Endothelial cell of umbilical vein (primary cell): ENCODE data around the gene SYNPO2. TPM values are rescaled to one million over a fixed set of nuclear protein-coding genes. Genes with fewer than 3 reads are reported as not detected.

Source experiments
- BruUV-seq: library from RNA; stranded (reverse); fragments of 400-500 nt; replicated peaks from 2 replicates; lab custom pipeline; 2021; lab: Mats Ljungman, UMichigan
- CTCF ChIA-PET: fragments of 300-600, 350-600 bp; sonication (Branson Sonifier 250); formaldehyde crosslinking; loops from one replicate; lab custom pipeline; 2021; ENCODE audit warnings: antibody characterized with exemption, inconsistent platforms; lab: Charles Lee
- POLR2A ChIA-PET: fragments of 300-600, 350-600 bp; sonication (Branson Sonifier 250); formaldehyde crosslinking; loops from one replicate; lab custom pipeline; 2021; ENCODE audit warnings: antibody characterized with exemption, inconsistent platforms; lab: Charles Lee
- DNase-seq: peaks from one replicate; pipeline ENCODE4 v3.0.0-alpha.2; 2011; ENCODE audit warnings: low read depth, low spot score
- FAIRE-seq: peaks from 2 replicates; lab custom pipeline; 2011; peaks lifted over from hg19 to GRCh38; lab: Jason Lieb, UNC
- H2AFZ ChIP-seq: 2 replicates; pipeline ENCODE4 v1.6.0; 2012; ENCODE audit warnings: low read depth, low read length, control low read depth, inconsistent platforms
- H3K27ac ChIP-seq: 2 replicates; pipeline ENCODE4 v1.5.1; 2011; ENCODE audit warnings: low read depth, mild to moderate bottlenecking, control low read depth, low read length, moderate library complexity; ENCODE audit not compliant: insufficient read depth
- H3K27me3 ChIP-seq, 2 experiments: 2 replicates each; pipeline versions ENCODE4 v1.6.0 to v1.6.1; 2011; ENCODE audit warnings: low read length in 2 of 2, mixed read lengths in 1 of 2; ENCODE audit not compliant: control insufficient read depth in 2 of 2, insufficient read depth in 2 of 2
- H3K36me3 ChIP-seq, 2 experiments: 2 replicates in 1 of 2; 3 replicates in 1 of 2; pipeline ENCODE4 v1.5.1; 2011; ENCODE audit warnings: low read length in 2 of 2, mild to moderate bottlenecking in 1 of 2, moderate library complexity in 1 of 2; ENCODE audit not compliant: control insufficient read depth in 2 of 2, insufficient read depth in 2 of 2; ENCODE audit errors: extremely low read depth in 1 of 2
- H3K4me1 ChIP-seq: 3 replicates; pipeline ENCODE4 v1.5.1; 2011; ENCODE audit warnings: mild to moderate bottlenecking, low read length; ENCODE audit not compliant: control insufficient read depth, insufficient read depth; ENCODE audit errors: extremely low read depth
- H3K4me2 ChIP-seq: 2 replicates; pipeline ENCODE4 v1.6.1; 2011; ENCODE audit warnings: low read length, control low read depth, mixed read lengths; ENCODE audit not compliant: insufficient read depth
- H3K4me3 ChIP-seq, 3 experiments: fragments of 200-600 bp in 1 of 3; sonication (generic), shearing (Covaris generic) in 1 of 3; replicated peaks in 1 of 3; 2 replicates each; pipeline ENCODE4 v1.5.1; 2011 to 2016; ENCODE audit warnings: control low read depth in 3 of 3, low read length in 3 of 3, mild to moderate bottlenecking in 2 of 3, inconsistent platforms in 1 of 3, low read depth in 1 of 3, moderate library complexity in 1 of 3; ENCODE audit not compliant: insufficient read depth in 1 of 3
- H3K79me2 ChIP-seq: 2 replicates; pipeline ENCODE4 v1.6.0; 2012; ENCODE audit warnings: low read length, inconsistent platforms; ENCODE audit not compliant: control insufficient read depth, insufficient read depth
- H3K9ac ChIP-seq: replicated peaks from 2 replicates; pipeline ENCODE3; 2011; ENCODE audit warnings: low read length, control low read depth; ENCODE audit not compliant: insufficient read depth; ENCODE audit errors: extremely low read depth
- H3K9me1 ChIP-seq: replicated peaks from 3 replicates; pipeline ENCODE4 v1.6.0; 2011; ENCODE audit warnings: mild to moderate bottlenecking, low read length; ENCODE audit not compliant: control insufficient read depth, insufficient read depth; ENCODE audit errors: extremely low read depth
- H3K9me3 ChIP-seq: replicated peaks from 2 replicates; pipeline ENCODE4 v1.5.1; 2012; ENCODE audit warnings: low read length, inconsistent platforms; ENCODE audit not compliant: control insufficient read depth, insufficient read depth
- H4K20me1 ChIP-seq: replicated peaks from 2 replicates; pipeline ENCODE3; 2011; ENCODE audit warnings: mild to moderate bottlenecking, low read length; ENCODE audit not compliant: control insufficient read depth, insufficient read depth; ENCODE audit errors: extremely low read depth
- EZH2 ChIP-seq: IDR thresholded peaks from 2 replicates; pipeline ENCODE4 v1.6.1; 2012; ENCODE audit warnings: borderline replicate concordance, low read depth, mild to moderate bottlenecking, moderate library complexity, low read length, inconsistent platforms; ENCODE audit not compliant: severe bottlenecking
- FOS ChIP-seq: IDR thresholded peaks from 2 replicates; pipeline ENCODE4 v1.6.1; 2011; ENCODE audit warnings: mild to moderate bottlenecking, low read length, moderate library complexity, borderline replicate concordance; ENCODE audit not compliant: insufficient read depth
- GATA2 ChIP-seq: IDR thresholded peaks from 2 replicates; pipeline ENCODE4 v1.7.0; 2011; ENCODE audit warnings: low read depth, mild to moderate bottlenecking, moderate library complexity, mixed read lengths, low read length; ENCODE audit not compliant: insufficient read length, insufficient read depth
- JUN ChIP-seq: IDR thresholded peaks from 2 replicates; pipeline ENCODE4 v1.6.1; 2011; ENCODE audit warnings: borderline replicate concordance, low read depth; ENCODE audit not compliant: insufficient read length, insufficient read depth
- MYC ChIP-seq: IDR thresholded peaks from one replicate; pipeline ENCODE4 v1.6.1; 2011; ENCODE audit warnings: mild to moderate bottlenecking, low read depth, low read length
- POLR2A ChIP-seq: IDR thresholded peaks from 2 replicates; pipeline ENCODE4 v1.6.1; 2012; ENCODE audit warnings: low read depth, mild to moderate bottlenecking, control low read depth, low read length
- dilution Hi-C: fragments of 300-500 bp; cut with MboI; formaldehyde crosslinking; loops from one replicate; pipeline ENCODE4 v1.15.0; 2019; ENCODE audit warnings: low sequenced_read_pairs; ENCODE audit not compliant: extremely low pct_ligation_motif_present
- intact Hi-C: fragments of 100-400 bp; cut with micrococcal nuclease; formaldehyde crosslinking; loops from one replicate; pipeline ENCODE4 v1.10.0; 2022
- polyA plus RNA-seq, 4 experiments: library from polyadenylated mRNA; depleted of rRNA in 3 of 4; stranded (reverse) in 3 of 4; unstranded in 1 of 4; fragments of >200 nt; gene quantifications; 2 replicates each; pipeline versions ENCODE4 v1.2.1 to v1.2.3, GENCODE V29; 2011 to 2012; ENCODE audit warnings: missing spikeins in 1 of 4
- total RNA-seq: library from RNA; stranded (reverse); gene quantifications from 2 replicates; pipeline ENCODE4 v1.2.3, GENCODE V29; 2021
- TF ChIP-seq, protein P1 (sequence below): IDR thresholded peaks from 2 replicates; pipeline ENCODE4 v1.6.1; 2011; ENCODE audit not compliant: insufficient read depth, insufficient read length

The SYNPO2 gene
- total and polyA plus RNA-seq, 2 donors (not counting 3 experiments of a cell fraction or from before 2014, with no cell fraction given), result 0.06 to 0.13 TPM

DNA sequence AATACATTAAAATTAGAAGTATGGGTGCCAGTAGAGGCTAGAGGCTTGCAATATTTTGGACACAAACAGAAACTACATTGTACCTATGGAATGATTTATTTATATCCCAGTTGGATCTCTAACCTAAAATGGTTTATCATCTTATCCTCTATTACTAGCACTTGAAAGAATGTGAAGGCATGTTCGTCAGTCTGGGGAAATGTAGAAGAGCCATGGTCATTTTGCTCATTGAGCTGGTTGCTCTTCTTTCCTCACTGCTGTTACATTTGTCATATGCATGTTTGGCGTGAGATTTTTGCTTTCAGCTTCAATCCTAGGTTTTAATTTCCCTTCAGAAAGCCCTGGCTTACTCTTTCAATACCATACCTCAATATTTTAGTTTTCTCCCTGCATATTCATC is 164.6 kb downstream of the SYNPO2 start:
- no peak overlapping the region for H3K4me2 ChIP-seq
- no peak overlapping the region for H2AFZ ChIP-seq
- no peaks in the 10 kb centered on the region for H4K20me1 ChIP-seq
- H3K27me3 ChIP-seq, result no peaks in the 10 kb centered on the region
- no peaks in the 10 kb centered on the region for H3K9me1 ChIP-seq
- FAIRE-seq (no peak), DNase-seq (no peak)
- dilution Hi-C loops, result no loop called here
- no peak overlapping the region for H3K4me3 ChIP-seq
- H3K27ac ChIP-seq, result no peak overlapping the region
- BruUV-seq, result no TSS peak
- no peaks in the 10 kb centered on the region for H3K79me2 ChIP-seq
- intact Hi-C loops, result no loop called here
- POLR2A ChIA-PET, result no interaction called here
- H3K4me1 ChIP-seq, result no peaks in the 10 kb centered on the region
- CTCF ChIA-PET, result interaction anchor here (1.0 to 1.4 kb wide), 3 partner anchors 9 to 34 kb away, joined by 3 to 4 read pairs (median 3); no protein-coding TSS in a partner anchor
- no peak overlapping the region for H3K9ac ChIP-seq
- no peaks in the 10 kb centered on the region for H3K36me3 ChIP-seq
- TF ChIP-seq, protein P1, sequence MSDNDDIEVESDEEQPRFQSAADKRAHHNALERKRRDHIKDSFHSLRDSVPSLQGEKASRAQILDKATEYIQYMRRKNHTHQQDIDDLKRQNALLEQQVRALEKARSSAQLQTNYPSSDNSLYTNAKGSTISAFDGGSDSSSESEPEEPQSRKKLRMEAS, result no peak
- no peaks in the 10 kb centered on the region for H3K9me3 ChIP-seq

DNA sequence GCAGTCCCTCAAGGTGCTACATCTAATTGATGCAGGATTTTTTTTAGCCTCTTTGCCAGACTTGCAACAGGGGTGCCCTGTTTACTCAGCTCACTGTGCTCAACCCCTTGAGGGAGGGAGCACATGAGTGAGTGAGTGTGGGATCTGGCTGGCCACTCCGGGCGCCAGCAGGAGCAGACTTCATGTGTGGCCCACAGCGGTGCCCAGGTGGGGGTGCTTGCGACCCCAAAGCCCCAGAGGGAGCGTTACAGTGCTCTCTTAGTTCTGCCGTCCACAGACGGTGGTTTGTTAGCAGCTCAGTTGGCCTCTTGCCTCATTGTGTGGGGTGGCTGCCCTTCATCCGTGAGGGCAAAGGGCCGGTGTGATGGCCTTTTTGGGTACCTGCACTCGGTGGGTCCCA is 165.3 kb downstream of the SYNPO2 start:
- no peak for DNase-seq
- no TSS peak for BruUV-seq
- no peaks in the 10 kb centered on the region for H3K79me2 ChIP-seq

More for the DNA sequence above, 165.3 kb downstream of the SYNPO2 start:
- CTCF ChIA-PET, result interaction anchor here (1.0 to 1.4 kb wide), 4 partner anchors 9 to 33 kb away, joined by 3 to 4 read pairs (median 4); no protein-coding TSS in a partner anchor
- intact Hi-C loops, result no loop called here
- no peak for TF ChIP-seq EZH2
- TF ChIP-seq MYC, result no peak
- TF ChIP-seq GATA2, result no peak
- TF ChIP-seq JUN, result no peak
- no peak for TF ChIP-seq POLR2A
- TF ChIP-seq, protein P1, result no peak
- TF ChIP-seq FOS, result no peak
- Histone ChIP-seq H3K4me3 (no peak overlapping the region), H3K27ac (no peak overlapping the region), H3K9ac (no peak overlapping the region), H3K4me2 (no peak overlapping the region), H2AFZ (no peak overlapping the region), H3K36me3 (no peaks in the 10 kb centered on the region), H3K9me1 (no peaks in the 10 kb centered on the region), H4K20me1 (no peaks in the 10 kb centered on the region), H3K9me3 (no peaks in the 10 kb centered on the region), H3K27me3 (no peaks in the 10 kb centered on the region), H3K4me1 (no peaks in the 10 kb centered on the region)
- dilution Hi-C loops, result no loop called here
- POLR2A ChIA-PET, result no interaction called here
- no peak for FAIRE-seq
